ENCODE results near the gene DDX27.
"Not testable (repeated sequence)": the region's sequence is repeated elsewhere in the genome, so short reads cannot be mapped to it uniquely, and the experiment has no call there.

The DDX27 gene

DNA sequence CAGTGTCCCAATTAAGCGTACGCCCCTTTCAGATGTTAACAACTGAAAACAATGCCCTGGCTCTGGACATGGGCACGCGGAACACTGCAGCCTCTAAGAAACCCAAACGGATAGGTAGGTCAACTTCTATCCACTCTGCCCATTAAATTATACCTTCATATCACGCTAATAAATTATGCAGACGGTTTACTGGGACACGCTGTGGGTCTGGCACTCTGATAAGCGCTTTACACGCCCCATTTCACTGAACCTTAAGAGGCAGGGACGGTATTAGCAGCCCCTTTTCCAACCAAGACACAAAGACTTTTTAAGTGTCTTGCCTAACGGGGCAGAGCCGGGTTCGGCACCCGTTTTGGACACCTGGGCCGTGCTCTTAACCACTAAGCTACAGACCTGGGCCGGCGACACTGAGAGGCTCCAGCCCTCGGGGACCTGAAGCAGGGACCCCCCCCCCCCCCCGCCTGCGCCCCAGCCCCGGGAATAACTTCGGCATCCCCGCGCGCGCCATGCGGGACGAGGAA, 31.8 kb upstream of the DDX27 start:
- Mint-ChIP-seq H3K4me3 (peak overlapping the region; percentile 84), H3K27ac (peak overlapping the region; percentile 72), H3K9me3 (no peaks in the 10 kb centered on the region), H3K36me3 (peaks cover 45% of the 10 kb centered on the region), H3K4me1 (peaks cover 43% of the 10 kb centered on the region)
- ATAC-seq (peak; percentile 1), DNase-seq (ENCODE audit: low spot score in 2 of 2) (peak; percentile 14 to 70)

DNA sequence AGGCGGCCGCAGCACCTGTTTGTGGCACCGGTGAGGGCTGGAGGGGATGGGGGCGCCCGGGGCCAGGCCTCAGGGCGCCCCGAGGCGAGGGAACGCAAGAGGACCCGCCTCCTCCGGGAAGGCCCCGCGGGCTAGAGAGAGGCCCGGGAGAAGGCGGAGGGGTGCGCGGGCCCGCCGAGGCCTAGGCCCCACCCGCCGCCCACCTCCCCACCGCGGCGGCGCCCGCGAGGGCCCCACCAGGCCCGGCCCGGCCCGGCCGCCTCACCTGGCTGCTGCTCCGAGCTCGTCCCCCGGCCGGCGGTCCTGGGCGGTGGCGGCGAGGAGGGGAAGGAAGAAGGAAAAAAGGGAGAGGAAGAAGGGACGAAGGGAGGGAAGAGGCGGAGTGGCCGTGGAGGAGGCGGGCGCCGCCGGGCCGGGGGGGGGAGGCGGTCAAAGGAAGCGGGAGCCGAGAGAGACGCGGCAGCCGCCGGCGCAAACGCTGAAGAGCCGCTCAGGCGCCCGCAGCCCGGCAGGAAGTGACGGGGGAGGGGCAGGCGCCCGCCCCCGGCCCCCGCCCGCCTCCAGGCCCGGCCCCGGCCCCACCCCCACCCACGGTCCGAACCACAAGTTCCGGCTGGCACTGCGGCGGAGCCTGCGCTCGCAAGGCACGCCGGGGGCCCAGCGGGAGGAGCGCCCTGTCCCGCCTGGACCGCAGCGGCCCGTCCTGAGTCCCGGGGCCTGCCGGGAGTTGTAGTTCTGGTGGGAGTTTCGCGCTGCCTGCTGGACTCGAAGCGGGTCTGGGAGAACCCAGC, 31.2 kb upstream of the DDX27 start, which contains the start of gene STAU1:
STAU1 (minus strand) TSS at position 484 of the 791 bp plus-strand sequence. CDS start 22,133 bp downstream, outside the sequence.
- DNase-seq (ENCODE audit: low spot score in 2 of 2) (peak; percentile 90 to 93), ATAC-seq (peak; percentile 97)
- peak within 1 kb of the TSS; percentile 72 for H3K27ac Mint-ChIP-seq
- peak within 1 kb of the TSS; percentile 84 for H3K4me3 Mint-ChIP-seq
- H3K36me3 Mint-ChIP-seq: peaks cover 45% of the 10 kb centered on the region
- peaks cover 40% of the 10 kb centered on the region for H3K4me1 Mint-ChIP-seq
- no peaks in the 10 kb centered on the region for H3K9me3 Mint-ChIP-seq

DNA sequence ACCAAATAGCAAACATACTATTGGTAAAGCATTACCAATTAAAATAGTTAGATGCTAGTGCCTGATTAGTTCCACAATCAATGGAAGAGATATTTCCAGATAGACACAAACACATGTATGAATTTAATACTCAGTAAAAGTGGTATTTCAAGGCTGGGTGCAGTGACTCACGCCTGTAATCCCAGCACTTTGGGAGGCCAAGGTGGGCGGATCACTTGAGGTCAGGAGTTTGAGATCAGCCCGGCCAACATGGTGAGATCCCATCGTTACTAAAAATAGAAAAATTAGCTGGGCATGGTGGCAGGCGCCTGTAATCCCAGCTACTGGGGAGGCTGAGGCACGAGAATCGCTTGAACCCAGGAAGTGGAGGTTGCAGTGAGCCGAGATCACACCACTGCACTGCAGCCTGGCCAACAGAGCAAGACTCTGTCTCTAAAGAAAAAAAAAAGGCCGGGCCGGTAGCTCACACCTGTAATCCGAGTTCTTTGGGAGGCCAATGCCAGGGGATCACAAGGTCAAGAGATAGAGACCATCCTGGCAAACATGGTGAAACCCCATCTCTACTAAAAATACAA, 26.2 kb upstream of the DDX27 start:
- ATAC-seq; H3K27ac Mint-ChIP-seq; H3K36me3 Mint-ChIP-seq; H3K4me3 Mint-ChIP-seq; H3K9me3 Mint-ChIP-seq; DNase-seq (ENCODE audit: low spot score in 2 of 2): not testable (repeated sequence)
- H3K4me1 Mint-ChIP-seq: peaks cover 11% of the 10 kb centered on the region

DNA sequence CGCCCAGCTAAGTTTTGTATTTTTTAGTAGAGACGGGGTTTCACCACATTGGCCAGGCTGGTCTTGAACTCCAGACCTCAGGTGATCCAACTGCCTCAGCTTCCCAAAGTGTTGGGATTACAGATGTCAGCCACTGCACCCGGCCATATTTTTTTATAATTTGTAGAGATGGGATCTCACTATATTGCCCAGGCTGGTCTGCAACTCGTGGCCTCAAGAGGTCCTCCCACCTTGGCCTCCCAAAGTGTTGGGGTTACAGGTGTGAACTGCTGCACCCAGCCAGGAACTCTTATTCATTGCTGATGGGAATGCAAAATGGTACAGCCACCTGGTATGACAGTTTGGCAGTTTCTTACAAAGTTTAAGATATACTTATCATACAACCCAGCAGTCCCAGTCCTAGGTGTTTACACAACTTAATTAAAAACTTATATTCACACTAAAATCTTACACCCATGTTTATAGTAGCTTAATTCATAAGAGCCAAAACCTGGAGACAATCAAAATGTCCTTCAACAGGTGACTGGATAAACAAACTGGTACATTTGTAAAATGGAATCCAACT, 19.4 kb upstream of the DDX27 start:
- Mint-ChIP-seq H3K4me3 (no peak overlapping the region), H3K4me1 (no peaks in the 10 kb centered on the region), H3K27ac (no peak overlapping the region), H3K36me3 (no peaks in the 10 kb centered on the region), H3K9me3 (no peaks in the 10 kb centered on the region)
- DNase-seq (ENCODE audit: low spot score in 2 of 2) (no peak), ATAC-seq (no peak)

DNA sequence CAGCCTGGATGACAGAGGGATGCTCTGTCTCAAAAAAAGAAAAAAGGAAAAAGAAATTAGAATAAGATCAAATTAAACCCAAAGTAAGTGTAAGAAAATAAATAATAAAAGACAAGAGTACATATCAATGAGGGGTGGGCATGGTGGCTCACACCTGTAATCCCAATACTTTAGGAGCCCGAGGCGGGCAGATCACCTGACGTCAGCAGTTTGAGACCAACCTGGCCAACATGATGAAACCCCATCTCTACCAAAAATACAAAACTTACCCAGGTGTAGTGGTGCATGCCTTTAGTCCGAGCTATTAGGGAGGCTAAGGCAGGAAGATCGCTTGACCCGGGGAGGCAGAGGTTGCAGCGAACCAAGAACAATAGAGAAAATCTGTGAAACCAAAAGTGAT, 16.2 kb upstream of the DDX27 start:
- Mint-ChIP-seq H3K4me1 (no peaks in the 10 kb centered on the region), H3K27ac (no peak overlapping the region), H3K9me3 (no peaks in the 10 kb centered on the region), H3K36me3 (no peaks in the 10 kb centered on the region), H3K4me3 (no peak overlapping the region)
- ATAC-seq (no peak), DNase-seq (ENCODE audit: low spot score in 2 of 2) (no peak)

DNA sequence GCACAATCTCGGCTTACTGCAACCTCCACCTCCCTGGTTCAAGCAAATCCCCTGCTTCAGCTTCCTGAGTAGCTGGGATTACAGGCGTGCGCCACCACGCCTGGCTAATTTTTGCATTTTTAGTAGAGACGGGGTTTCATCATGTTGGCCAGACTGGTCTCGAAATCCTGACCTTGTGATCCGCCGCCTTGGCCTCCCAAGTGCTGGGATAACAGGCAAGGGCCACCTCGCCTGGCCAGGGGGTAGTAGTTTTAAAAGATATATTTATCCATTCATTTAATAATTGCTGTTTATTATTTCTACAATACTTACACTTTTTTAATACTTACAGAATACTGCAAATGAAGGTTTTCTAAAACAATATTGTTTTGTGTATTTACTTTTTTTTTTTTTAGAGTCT, 15.5 kb upstream of the DDX27 start:
- DNase-seq (ENCODE audit: low spot score in 2 of 2): no peak
- Mint-ChIP-seq H3K4me1 (no peaks in the 10 kb centered on the region), H3K9me3 (no peaks in the 10 kb centered on the region)

DNA sequence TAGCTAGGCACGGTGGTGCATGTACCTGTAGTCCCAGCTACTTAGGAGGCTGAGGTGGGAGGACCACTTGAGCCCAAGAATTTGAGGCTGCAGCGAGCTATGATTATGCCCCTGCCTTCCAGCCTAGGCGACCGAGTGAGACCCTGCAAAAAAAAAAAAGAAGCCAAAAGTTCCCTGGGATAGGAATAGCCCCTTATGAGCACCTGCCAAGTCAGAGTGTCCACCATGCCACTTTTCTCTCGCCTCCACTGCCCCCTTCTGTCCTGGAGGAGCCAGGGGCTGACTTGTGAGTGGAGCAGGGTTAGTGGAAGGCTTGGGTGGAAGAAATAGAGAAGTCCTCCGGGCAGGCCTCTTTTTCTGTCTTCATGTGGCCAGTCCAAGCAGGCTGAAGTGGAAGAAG, 12.1 kb upstream of the DDX27 start:
- Mint-ChIP-seq H3K27ac (no peak overlapping the region), H3K9me3 (peaks cover 2% of the 10 kb centered on the region), H3K4me1 (no peaks in the 10 kb centered on the region), H3K36me3 (no peaks in the 10 kb centered on the region), H3K4me3 (no peak overlapping the region)
- ATAC-seq: peak; percentile 45
- DNase-seq (ENCODE audit: low spot score in 2 of 2): no peak

More for the DNA sequence above, 15.5 kb upstream of the DDX27 start:
- Mint-ChIP-seq H3K36me3 (no peaks in the 10 kb centered on the region), H3K4me3 (no peak overlapping the region), H3K27ac (no peak overlapping the region)
- no peak for ATAC-seq

DNA sequence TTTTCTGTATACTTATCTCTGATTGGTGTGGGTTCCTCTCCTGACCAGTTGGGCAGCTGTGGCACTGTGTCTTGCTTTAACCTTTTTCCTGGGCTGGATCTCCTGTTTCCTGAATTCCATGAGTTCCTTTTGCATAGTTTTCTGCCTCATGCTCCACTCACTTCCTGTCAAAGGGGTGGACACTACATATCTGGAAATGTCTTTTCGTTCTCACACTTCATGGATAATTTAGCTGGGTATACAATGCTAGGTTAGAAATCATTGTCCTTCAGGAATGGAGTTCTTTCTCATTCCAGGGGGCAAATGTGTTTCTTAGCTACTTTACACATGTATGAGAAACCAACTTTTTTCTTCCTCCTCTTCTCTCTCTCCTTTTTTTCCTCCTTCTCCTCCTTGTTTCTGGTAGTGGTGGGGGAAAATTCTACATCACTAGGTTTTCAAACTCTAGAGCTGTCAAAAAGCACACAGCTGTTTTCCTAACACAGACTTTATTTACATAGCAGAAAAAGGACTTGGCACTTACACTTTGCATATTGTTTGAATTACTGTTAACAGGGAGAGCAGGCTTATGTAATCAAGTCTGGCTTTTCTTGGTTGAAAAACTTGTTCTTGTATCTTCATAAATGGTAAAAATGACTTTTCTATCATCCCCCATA, 9.0 kb upstream of the DDX27 start:
- no peak overlapping the region for H3K4me3 Mint-ChIP-seq
- ATAC-seq: no peak
- H3K4me1 Mint-ChIP-seq: no peaks in the 10 kb centered on the region
- peaks cover 2% of the 10 kb centered on the region for H3K9me3 Mint-ChIP-seq
- no peak for DNase-seq (ENCODE audit: low spot score in 2 of 2)
- no peaks in the 10 kb centered on the region for H3K36me3 Mint-ChIP-seq
- no peak overlapping the region for H3K27ac Mint-ChIP-seq

DNA sequence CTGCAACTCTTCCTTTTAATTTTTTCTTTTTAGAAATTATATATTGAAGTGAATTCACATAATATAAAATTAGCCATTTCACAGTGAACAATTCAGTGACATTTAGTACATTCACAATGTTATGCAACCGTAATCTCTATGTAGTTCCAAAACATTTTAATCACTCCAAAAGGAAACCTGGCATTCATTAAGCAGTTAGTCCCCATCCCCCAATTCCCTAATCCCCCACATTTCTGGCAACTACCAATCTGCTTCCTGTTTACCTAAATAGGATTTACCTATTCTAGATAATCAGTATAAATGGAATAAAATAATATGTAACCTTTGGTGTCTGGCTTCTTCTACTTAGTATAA, 8.5 kb upstream of the DDX27 start:
- no peak for DNase-seq (ENCODE audit: low spot score in 2 of 2)
- Mint-ChIP-seq H3K27ac (no peak overlapping the region), H3K36me3 (no peaks in the 10 kb centered on the region), H3K4me1 (no peaks in the 10 kb centered on the region), H3K9me3 (peaks cover 2% of the 10 kb centered on the region), H3K4me3 (no peak overlapping the region)
- ATAC-seq: no peak

DNA sequence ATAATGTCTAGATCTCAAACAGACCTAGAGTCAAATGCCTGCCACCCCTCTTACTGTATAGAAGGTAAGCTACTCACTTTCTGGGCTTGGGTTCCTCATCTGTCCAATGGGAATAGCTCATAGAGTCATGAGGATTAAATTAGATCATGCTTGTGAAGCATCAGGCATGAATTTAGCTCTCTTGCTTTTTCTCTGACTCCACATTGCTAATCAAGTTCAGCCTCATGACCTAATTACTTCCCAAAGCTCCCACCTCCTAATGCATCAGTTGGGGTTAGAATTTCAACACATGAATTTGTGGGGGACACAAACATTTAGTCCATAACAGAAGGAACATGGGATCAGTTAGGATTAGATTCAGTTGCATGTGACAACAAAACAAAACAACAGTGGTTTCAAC, 4.6 kb upstream of the DDX27 start:
- ATAC-seq (no peak), DNase-seq (ENCODE audit: low spot score in 2 of 2) (no peak)
- peaks cover 6% of the 10 kb centered on the region for H3K4me1 Mint-ChIP-seq
- no peak overlapping the region for H3K4me3 Mint-ChIP-seq
- no peak overlapping the region for H3K27ac Mint-ChIP-seq
- H3K9me3 Mint-ChIP-seq: peaks cover 2% of the 10 kb centered on the region
- peaks cover 8% of the 10 kb centered on the region for H3K36me3 Mint-ChIP-seq

DNA sequence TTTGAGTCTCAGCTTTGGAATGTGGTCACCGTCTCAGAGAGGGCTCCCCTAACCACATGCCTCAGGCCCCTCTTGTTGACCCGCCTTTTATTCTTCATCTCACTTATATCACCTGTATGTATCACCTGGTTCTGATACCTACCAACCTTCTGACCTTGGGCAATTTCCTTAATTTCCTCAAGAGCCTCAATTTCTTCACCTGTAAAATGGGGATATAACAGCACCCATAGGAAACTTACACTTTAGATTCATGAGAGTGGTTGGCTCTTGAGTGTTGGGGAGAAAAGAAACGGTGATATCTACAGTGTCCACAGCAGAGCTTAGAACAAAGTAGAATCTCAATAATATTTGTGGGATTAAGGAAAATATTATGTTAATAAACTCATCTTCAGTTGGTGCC, 4.0 kb upstream of the DDX27 start:
- no peak for DNase-seq (ENCODE audit: low spot score in 2 of 2)
- H3K36me3 Mint-ChIP-seq: peaks cover 14% of the 10 kb centered on the region
- H3K4me1 Mint-ChIP-seq: peaks cover 10% of the 10 kb centered on the region
- H3K9me3 Mint-ChIP-seq: peaks cover 2% of the 10 kb centered on the region
- H3K27ac Mint-ChIP-seq: no peak overlapping the region
- no peak overlapping the region for H3K4me3 Mint-ChIP-seq
- ATAC-seq: no peak

DNA sequence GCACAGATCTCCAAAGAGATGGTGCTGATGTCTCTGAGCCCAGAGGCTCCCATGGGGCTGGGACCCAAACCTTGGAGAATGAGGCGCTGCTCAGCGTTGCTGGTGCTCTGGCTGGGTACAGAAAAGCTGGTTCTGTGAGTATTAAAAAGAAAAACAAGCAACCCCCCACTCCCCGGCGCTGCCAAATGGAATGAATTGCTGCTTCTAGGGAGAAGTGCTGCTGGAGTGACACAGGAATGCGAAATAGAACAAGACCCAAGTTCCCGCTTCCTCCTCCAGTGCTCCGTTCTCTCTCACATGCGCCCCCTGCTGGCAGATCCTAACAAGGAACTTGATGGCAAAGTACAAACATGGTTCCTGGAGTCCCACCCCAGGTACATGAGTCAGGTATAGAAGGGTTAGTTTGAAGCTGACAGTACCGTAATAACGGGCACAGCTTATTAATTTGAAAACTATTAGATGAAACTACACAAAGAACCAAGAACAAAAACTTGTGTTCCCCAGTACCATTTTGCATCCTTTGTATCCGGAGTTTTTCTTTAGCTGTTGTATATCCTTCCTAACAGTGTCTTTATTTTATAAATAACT, 2.1 kb upstream of the DDX27 start:
- Mint-ChIP-seq H3K4me1 (peaks cover 23% of the 10 kb centered on the region), H3K9me3 (no peaks in the 10 kb centered on the region), H3K36me3 (peaks cover 31% of the 10 kb centered on the region), H3K27ac (no peak overlapping the region), H3K4me3 (peak overlapping the region; percentile 36)
- ATAC-seq (peak; percentile 76), DNase-seq (ENCODE audit: low spot score in 2 of 2) (peak; percentile 96 to 97)

DNA sequence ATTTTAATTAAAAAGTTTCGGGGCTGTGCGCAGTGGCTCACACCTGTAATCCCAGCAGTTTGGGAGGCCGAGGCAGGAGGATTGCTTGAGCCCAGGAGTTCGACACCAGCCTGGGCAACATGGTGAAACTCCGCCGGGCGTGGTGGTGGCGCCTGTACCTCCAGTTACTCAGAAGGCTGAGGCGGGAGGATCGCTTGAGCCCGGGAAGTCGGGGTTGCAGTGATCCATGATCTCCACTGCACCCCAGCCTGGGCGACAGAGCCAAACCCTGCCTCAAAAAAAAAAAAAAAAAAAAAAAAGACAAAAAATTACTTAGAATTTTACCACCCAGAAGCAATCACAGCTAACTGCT, 501 bp upstream of the DDX27 start:
- H3K9me3 Mint-ChIP-seq; ATAC-seq; DNase-seq (ENCODE audit: low spot score in 2 of 2): not testable (repeated sequence)

DNA sequence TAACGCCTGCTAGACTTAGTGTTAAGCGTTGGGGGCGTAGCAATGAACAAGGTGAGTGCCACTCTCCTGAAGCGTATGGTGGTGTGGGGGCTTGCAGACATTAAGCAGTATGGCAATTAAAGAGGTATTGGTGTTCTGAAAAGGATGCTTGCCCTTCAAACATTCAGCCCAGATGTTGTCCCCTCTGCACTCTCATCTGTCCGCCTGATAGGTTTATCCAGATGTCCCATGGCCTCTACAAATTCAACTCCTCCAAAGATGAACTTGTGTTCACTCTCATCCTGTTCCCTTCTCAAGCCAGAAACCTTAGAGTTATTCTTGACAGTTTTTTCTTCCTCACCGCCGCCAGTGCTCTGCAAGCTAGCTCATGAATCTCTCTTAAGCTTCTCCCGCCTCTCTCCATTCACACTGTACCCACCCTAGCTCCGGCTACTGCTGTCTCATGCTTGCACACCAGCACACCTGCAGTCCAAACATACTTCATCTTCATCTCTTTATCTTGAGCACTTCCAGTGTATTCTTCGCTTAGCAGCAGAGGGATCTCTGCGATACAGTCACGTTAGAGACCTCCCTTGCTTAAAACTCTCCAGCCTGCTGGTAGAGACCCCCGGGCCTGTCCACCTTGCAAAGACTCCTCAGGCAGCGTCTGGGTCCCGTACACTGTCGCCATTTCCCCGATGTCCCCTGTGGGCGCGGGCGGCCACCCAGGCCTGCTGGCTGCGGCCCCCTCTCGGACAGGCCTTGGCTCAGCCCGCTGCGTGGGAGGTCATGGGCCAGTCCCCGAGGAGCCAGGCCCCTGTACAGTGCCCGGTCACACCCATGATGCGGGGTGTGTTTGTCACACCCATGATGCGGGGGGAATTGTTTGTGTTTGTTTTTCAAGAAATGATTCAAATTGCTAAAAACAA, 962 bp downstream of the DDX27 start:
- Mint-ChIP-seq H3K4me3 (peak overlapping the region; percentile 81), H3K4me1 (peaks cover 23% of the 10 kb centered on the region), H3K27ac (peak overlapping the region; percentile 91), H3K36me3 (peaks cover 62% of the 10 kb centered on the region), H3K9me3 (no peaks in the 10 kb centered on the region)
- ATAC-seq: no peak
- no peak for DNase-seq (ENCODE audit: low spot score in 2 of 2)

More for the DNA sequence above, 501 bp upstream of the DDX27 start:
- H3K27ac Mint-ChIP-seq: peak overlapping the region; percentile 91
- H3K4me3 Mint-ChIP-seq: peak overlapping the region; percentile 81
- H3K4me1 Mint-ChIP-seq: peaks cover 23% of the 10 kb centered on the region
- peaks cover 47% of the 10 kb centered on the region for H3K36me3 Mint-ChIP-seq

All from stimulated activated effector memory CD8-positive, alpha-beta T cell treated with anti-CD3 and anti-CD28 coated beads, Interleukin-12 subunit alpha, Interleukin-12 subunit beta, amount 100 ng/mL, for 72 hours (primary cell).